Ishikawa (cell line): ENCODE results near the gene BCL2L15.

ENCODE experiments used
- CEBPB ChIP-seq: IDR thresholded peaks from 2 replicates; pipeline ENCODE4 v1.6.1; 2012
- CREB1 ChIP-seq: IDR thresholded peaks from 2 replicates; pipeline ENCODE4 v1.6.1; 2012; ENCODE audit warnings: low read depth
- EGR1 ChIP-seq: IDR thresholded peaks from 2 replicates; pipeline ENCODE4 v1.6.1; 2012
- EP300 ChIP-seq: IDR thresholded peaks from 2 replicates; pipeline ENCODE4 v1.6.1; 2012; ENCODE audit warnings: borderline replicate concordance
- FOXM1 ChIP-seq: IDR thresholded peaks from 2 replicates; pipeline ENCODE4 v1.6.1; 2012; ENCODE audit warnings: low read depth, borderline replicate concordance
- MAX ChIP-seq: IDR thresholded peaks from 2 replicates; pipeline ENCODE4 v1.6.1; 2012
- NFIC ChIP-seq: IDR thresholded peaks from 2 replicates; pipeline ENCODE4 v1.6.1; 2012
- RAD21 ChIP-seq: IDR thresholded peaks from 2 replicates; pipeline ENCODE4 v1.6.1; 2012; ENCODE audit warnings: low read depth
- REST ChIP-seq: IDR thresholded peaks from 2 replicates; pipeline ENCODE4 v1.6.1; 2012; ENCODE audit warnings: low read depth, mild to moderate bottlenecking
- TAF1 ChIP-seq: IDR thresholded peaks from 2 replicates; pipeline ENCODE4 v1.6.1; 2012; ENCODE audit warnings: low read depth, mild to moderate bottlenecking
- TCF12 ChIP-seq: IDR thresholded peaks from 2 replicates; pipeline ENCODE4 v1.6.1; 2012; ENCODE audit warnings: low read depth
- TEAD4 ChIP-seq: IDR thresholded peaks from 2 replicates; pipeline ENCODE4 v1.6.1; 2012
- USF1 ChIP-seq: IDR thresholded peaks from 2 replicates; pipeline ENCODE4 v1.6.1; 2012
- YY1 ChIP-seq: IDR thresholded peaks from 2 replicates; pipeline ENCODE4 v1.6.1; 2012; ENCODE audit warnings: low read depth
- ZBTB7A ChIP-seq: IDR thresholded peaks from 2 replicates; pipeline ENCODE4 v1.6.1; 2012; ENCODE audit warnings: low read depth

Gene BCL2L15

GRCh38 chr1:113928941-113929749 is 41.8 kb upstream of the BCL2L15 start, which contains the start of gene HIPK1:
Gene HIPK1 (plus strand): TSS chr1:113929324.
- TF ChIP-seq EGR1 (peak; percentile 71), FOXM1 (no peak), NFIC (no peak), MAX (peak; percentile 64; the same call in 1 of the 2 replicates), YY1 (peak; percentile 99), CEBPB (no peak), TCF12 (peak; percentile 57; the same call in 1 of the 2 replicates), TEAD4 (peak; percentile 34), USF1 (no peak), CREB1 (peak; percentile 57; the same call in 1 of the 2 replicates), RAD21 (no peak), TAF1 (peak; percentile 45), REST (no peak), EP300 (no peak), ZBTB7A (0 out of 2 replicates have a peak, but pooled peaks have one; percentile 32)

GRCh38 chr1:113928187-113928930 is 41.0 kb upstream of the BCL2L15 start:
- TF ChIP-seq TAF1 (no peak), RAD21 (no peak), MAX (no peak), CEBPB (no peak), YY1 (no peak), ZBTB7A (no peak), REST (no peak), FOXM1 (no peak), NFIC (no peak), TEAD4 (no peak), EGR1 (no peak), TCF12 (no peak), CREB1 (no peak), EP300 (no peak), USF1 (no peak)

GRCh38 chr1:113924473-113924872 is 37.1 kb upstream of the BCL2L15 start:
- TF ChIP-seq RAD21 (no peak), TCF12 (no peak), REST (no peak), NFIC (no peak), EP300 (no peak), EGR1 (no peak), TEAD4 (no peak), FOXM1 (no peak), ZBTB7A (no peak), CEBPB (no peak), TAF1 (no peak), MAX (no peak), YY1 (no peak), CREB1 (no peak), USF1 (no peak)
